GM23338 (cell line): Measurements from ENCODE around the gene NLGN3.

Source experiments
- CREB1 ChIP-seq: fragments of 250-450 bp; sonication (Bioruptor Pico); IDR thresholded peaks from 2 replicates; pipeline ENCODE4 v1.5.0; 2020; ENCODE audit warnings: low read depth, mild to moderate bottlenecking, moderate library complexity
- CTCF ChIP-seq, 2 experiments: fragments of 200-600 bp in 1 of 2; sonication (generic) in 1 of 2; conservative IDR thresholded peaks; 2 replicates each; pipeline versions ENCODE4 v1.5.1 to v1.6.1; 2016 to 2017; ENCODE audit warnings: antibody characterized with exemption in 2 of 2, low read depth in 2 of 2, mild to moderate bottlenecking in 2 of 2, moderate library complexity in 1 of 2
- EZH2 ChIP-seq: fragments of 200-600 bp; sonication (generic); IDR thresholded peaks from one replicate; pipeline ENCODE4 v1.8.0; 2017; ENCODE audit warnings: antibody characterized with exemption, mild to moderate bottlenecking, low read depth; ENCODE audit not compliant: unreplicated experiment
- EZH2phosphoT487 ChIP-seq: fragments of 200-600 bp; sonication (generic); IDR thresholded peaks from one replicate; pipeline ENCODE4 v1.8.1; 2018; ENCODE audit warnings: antibody characterized with exemption; ENCODE audit not compliant: unreplicated experiment
- JUNB ChIP-seq: IDR thresholded peaks from one replicate; pipeline ENCODE4 v1.6.1; 2016; ENCODE audit warnings: antibody characterized with exemption; ENCODE audit not compliant: unreplicated experiment
- NANOG ChIP-seq: IDR thresholded peaks from 2 replicates; pipeline ENCODE4 v1.6.1; 2016; ENCODE audit warnings: antibody characterized with exemption, borderline replicate concordance
- POLR2AphosphoS5 ChIP-seq: IDR thresholded peaks from 2 replicates; pipeline ENCODE4 v1.6.1; 2016; ENCODE audit warnings: antibody characterized with exemption, low read depth
- STAT1 ChIP-seq: IDR thresholded peaks from one replicate; pipeline ENCODE4 v1.6.1; 2016; ENCODE audit warnings: antibody characterized with exemption; ENCODE audit not compliant: unreplicated experiment
- ZNF331 ChIP-seq: fragments of 250-450 bp; sonication (Bioruptor Pico); IDR thresholded peaks from 2 replicates; pipeline ENCODE4 v1.5.0; 2020; ENCODE audit warnings: low read depth, mild to moderate bottlenecking, moderate library complexity
- TF ChIP-seq, protein P1 (sequence below): IDR thresholded peaks from one replicate; pipeline ENCODE4 v1.6.1; 2018; ENCODE audit warnings: antibody characterized with exemption; ENCODE audit not compliant: unreplicated experiment

- TF ChIP-seq CTCF (conservative IDR thresholded peaks at IDR 0.05; ENCODE audit: low read depth in 2 of 2) (no peak), JUNB (no peak), EZH2phosphoT487 (no peak), EZH2 (no peak), POLR2AphosphoS5 (no peak), STAT1 (no peak), NANOG (no peak), ZNF331 (CRISPR knock-in tag) (no peak), CREB1 (CRISPR knock-in tag) (no peak)
- TF ChIP-seq, protein P1, sequence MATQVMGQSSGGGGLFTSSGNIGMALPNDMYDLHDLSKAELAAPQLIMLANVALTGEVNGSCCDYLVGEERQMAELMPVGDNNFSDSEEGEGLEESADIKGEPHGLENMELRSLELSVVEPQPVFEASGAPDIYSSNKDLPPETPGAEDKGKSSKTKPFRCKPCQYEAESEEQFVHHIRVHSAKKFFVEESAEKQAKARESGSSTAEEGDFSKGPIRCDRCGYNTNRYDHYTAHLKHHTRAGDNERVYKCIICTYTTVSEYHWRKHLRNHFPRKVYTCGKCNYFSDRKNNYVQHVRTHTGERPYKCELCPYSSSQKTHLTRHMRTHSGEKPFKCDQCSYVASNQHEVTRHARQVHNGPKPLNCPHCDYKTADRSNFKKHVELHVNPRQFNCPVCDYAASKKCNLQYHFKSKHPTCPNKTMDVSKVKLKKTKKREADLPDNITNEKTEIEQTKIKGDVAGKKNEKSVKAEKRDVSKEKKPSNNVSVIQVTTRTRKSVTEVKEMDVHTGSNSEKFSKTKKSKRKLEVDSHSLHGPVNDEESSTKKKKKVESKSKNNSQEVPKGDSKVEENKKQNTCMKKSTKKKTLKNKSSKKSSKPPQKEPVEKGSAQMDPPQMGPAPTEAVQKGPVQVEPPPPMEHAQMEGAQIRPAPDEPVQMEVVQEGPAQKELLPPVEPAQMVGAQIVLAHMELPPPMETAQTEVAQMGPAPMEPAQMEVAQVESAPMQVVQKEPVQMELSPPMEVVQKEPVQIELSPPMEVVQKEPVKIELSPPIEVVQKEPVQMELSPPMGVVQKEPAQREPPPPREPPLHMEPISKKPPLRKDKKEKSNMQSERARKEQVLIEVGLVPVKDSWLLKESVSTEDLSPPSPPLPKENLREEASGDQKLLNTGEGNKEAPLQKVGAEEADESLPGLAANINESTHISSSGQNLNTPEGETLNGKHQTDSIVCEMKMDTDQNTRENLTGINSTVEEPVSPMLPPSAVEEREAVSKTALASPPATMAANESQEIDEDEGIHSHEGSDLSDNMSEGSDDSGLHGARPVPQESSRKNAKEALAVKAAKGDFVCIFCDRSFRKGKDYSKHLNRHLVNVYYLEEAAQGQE = no peak
These were observed 30.2 kb downstream of the NLGN3 start for GRCh38 chrX:71174795-71175194.
